Measurements from ENCODE around the gene MAN2C1. TPM values are rescaled to one million over a fixed set of nuclear protein-coding genes. Genes with fewer than 3 reads are reported as not detected.

Gene MAN2C1
- total RNA-seq, 1 donor from 2014 or later = 80.8 TPM

DNA sequence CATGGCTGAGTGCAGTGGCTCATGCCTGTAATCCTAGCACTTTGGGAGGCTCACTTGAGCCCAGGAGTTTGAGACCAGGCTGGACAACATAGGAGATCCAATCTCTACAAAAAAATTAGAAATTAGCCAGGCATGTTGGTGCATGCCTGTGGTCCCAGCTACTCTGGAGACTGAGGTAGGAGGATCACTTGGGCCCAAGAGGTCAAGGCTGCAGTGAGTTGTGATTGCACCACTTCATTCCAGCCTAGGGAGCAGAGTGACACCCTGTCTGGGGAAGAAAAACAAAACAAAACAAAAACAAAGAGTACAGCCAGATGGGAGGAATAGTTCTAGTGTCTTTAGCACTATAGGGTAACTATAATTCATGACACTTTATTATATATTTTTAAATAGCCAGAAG is 58.7 kb downstream of the MAN2C1 start:
- no peak overlapping the region for H3K9ac ChIP-seq (ENCODE audit: low read length)
- TF ChIP-seq EZH2 (IDR thresholded peaks at IDR 0.05; ENCODE audit: insufficient read depth, low read length) = no peak
- H3K27ac ChIP-seq (ENCODE audit: low read depth, low read length) = no peak overlapping the region
- no peak overlapping the region for H3K4me3 ChIP-seq (ENCODE audit: insufficient read depth, low read depth, low read length)
- H4K20me1 ChIP-seq (ENCODE audit: insufficient read depth, low read length) = no peaks in the 10 kb centered on the region
- Mint-ChIP-seq H3K4me1 (ENCODE audit: low read depth, unreplicated experiment) (peaks cover 9% of the 10 kb centered on the region), H3K4me3 (ENCODE audit: unreplicated experiment) (no peak overlapping the region), H3K27me3 (ENCODE audit: low read depth, unreplicated experiment) (peaks cover 25% of the 10 kb centered on the region), H3K9me3 (ENCODE audit: unreplicated experiment) (peaks cover 6% of the 10 kb centered on the region), H3K27ac (ENCODE audit: unreplicated experiment) (peak overlapping the region; percentile 41), H3K36me3 (ENCODE audit: low read depth, unreplicated experiment) (peaks cover 5% of the 10 kb centered on the region)
- FAIRE-seq (no peak), DNase-seq (ENCODE audit: low read depth) (no peak)
- H3K79me2 ChIP-seq (ENCODE audit: insufficient read depth, low read length) = no peaks in the 10 kb centered on the region
- no peaks in the 10 kb centered on the region for H3K36me3 ChIP-seq (ENCODE audit: insufficient read depth, low read length)
- H3K4me2 ChIP-seq (ENCODE audit: low read length) = no peak overlapping the region
- no peaks in the 10 kb centered on the region for H3K9me3 ChIP-seq (ENCODE audit: insufficient read depth, low read depth, low read length)
- no peaks in the 10 kb centered on the region for H3K4me1 ChIP-seq (ENCODE audit: insufficient read depth, low read length)
- no peak overlapping the region for H2AFZ ChIP-seq (ENCODE audit: low read depth, low read length)
- peaks cover 31% of the 10 kb centered on the region for H3K27me3 ChIP-seq (ENCODE audit: insufficient read depth, low read length)

DNA sequence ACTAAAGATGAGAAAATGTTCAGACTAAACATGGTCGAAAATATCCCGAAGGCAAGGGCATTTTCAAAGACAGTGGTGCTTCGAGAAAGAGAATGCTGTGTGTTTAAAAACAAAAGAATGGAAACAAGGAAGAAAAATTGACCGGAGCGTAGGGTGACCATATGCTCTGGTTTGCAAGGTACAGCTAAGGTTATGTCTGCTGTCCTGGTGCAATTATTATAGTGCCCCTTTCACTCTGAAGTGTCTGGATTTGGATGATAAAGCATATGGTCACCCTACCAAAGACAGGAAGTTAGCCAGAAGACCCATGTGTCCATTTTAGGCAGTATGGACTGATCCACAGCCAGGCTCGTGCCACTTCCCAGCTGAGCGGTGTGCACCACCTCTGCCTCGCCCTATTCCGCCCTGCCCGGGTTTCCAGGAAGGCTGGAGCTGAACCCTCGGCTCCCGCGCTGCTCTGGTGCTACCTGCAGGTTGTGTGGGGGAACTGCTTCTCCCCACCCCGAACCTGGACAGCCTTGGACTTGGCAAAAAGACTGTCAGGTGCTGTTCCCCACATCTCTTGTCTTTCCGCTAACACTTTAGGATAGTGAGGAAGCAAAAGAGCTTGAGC is 60.5 kb downstream of the MAN2C1 start:
- no peak for DNase-seq (ENCODE audit: low read depth)
- Histone ChIP-seq H3K9me3 (ENCODE audit: insufficient read depth, low read depth, low read length) (no peaks in the 10 kb centered on the region), H3K36me3 (ENCODE audit: insufficient read depth, low read length) (no peaks in the 10 kb centered on the region), H4K20me1 (ENCODE audit: insufficient read depth, low read length) (no peaks in the 10 kb centered on the region), H3K4me2 (ENCODE audit: low read length) (no peak overlapping the region), H2AFZ (ENCODE audit: low read depth, low read length) (no peak overlapping the region), H3K27ac (ENCODE audit: low read depth, low read length) (no peak overlapping the region), H3K4me3 (ENCODE audit: insufficient read depth, low read depth, low read length) (no peak overlapping the region), H3K4me1 (ENCODE audit: insufficient read depth, low read length) (no peaks in the 10 kb centered on the region), H3K27me3 (ENCODE audit: insufficient read depth, low read length) (peaks cover 33% of the 10 kb centered on the region), H3K79me2 (ENCODE audit: insufficient read depth, low read length) (no peaks in the 10 kb centered on the region), H3K9ac (ENCODE audit: low read length) (no peak overlapping the region)
- Mint-ChIP-seq H3K4me3 (ENCODE audit: unreplicated experiment) (no peak overlapping the region), H3K36me3 (ENCODE audit: low read depth, unreplicated experiment) (peaks cover 5% of the 10 kb centered on the region), H3K9me3 (ENCODE audit: unreplicated experiment) (peaks cover 6% of the 10 kb centered on the region), H3K4me1 (ENCODE audit: low read depth, unreplicated experiment) (peaks cover 9% of the 10 kb centered on the region), H3K27me3 (ENCODE audit: low read depth, unreplicated experiment) (peaks cover 20% of the 10 kb centered on the region), H3K27ac (ENCODE audit: unreplicated experiment) (no peak overlapping the region)
- no peak for TF ChIP-seq EZH2 (IDR thresholded peaks at IDR 0.05; ENCODE audit: insufficient read depth, low read length)
- TF ChIP-seq, protein P1, sequence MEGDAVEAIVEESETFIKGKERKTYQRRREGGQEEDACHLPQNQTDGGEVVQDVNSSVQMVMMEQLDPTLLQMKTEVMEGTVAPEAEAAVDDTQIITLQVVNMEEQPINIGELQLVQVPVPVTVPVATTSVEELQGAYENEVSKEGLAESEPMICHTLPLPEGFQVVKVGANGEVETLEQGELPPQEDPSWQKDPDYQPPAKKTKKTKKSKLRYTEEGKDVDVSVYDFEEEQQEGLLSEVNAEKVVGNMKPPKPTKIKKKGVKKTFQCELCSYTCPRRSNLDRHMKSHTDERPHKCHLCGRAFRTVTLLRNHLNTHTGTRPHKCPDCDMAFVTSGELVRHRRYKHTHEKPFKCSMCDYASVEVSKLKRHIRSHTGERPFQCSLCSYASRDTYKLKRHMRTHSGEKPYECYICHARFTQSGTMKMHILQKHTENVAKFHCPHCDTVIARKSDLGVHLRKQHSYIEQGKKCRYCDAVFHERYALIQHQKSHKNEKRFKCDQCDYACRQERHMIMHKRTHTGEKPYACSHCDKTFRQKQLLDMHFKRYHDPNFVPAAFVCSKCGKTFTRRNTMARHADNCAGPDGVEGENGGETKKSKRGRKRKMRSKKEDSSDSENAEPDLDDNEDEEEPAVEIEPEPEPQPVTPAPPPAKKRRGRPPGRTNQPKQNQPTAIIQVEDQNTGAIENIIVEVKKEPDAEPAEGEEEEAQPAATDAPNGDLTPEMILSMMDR (IDR thresholded peaks at IDR 0.05; ENCODE audit: insufficient read depth, low read depth, low read length) = peak; percentile 32
- no peak for FAIRE-seq

DNA sequence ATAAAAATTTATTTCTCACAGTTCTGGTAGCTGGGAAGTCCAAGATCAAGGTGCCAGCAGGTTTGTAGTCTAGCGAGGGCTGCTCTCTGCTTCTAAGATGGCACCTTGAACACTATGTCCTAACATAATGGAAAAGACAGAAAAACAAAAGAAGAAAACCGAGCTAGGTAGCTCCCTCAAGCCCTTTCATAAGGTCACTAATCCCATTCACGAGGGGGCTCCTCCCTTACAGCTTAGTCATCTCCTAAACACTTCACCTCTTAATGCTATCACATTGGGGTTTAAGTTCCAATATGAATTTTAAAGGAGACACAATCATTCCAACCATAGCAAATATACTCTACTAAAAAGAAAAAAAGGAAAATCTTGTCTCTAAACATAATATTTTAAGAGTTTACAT is 62.2 kb downstream of the MAN2C1 start:
- Histone ChIP-seq H3K4me3 (ENCODE audit: insufficient read depth, low read depth, low read length) (no peak overlapping the region), H3K27me3 (ENCODE audit: insufficient read depth, low read length) (peaks cover 32% of the 10 kb centered on the region), H3K4me1 (ENCODE audit: insufficient read depth, low read length) (no peaks in the 10 kb centered on the region), H2AFZ (ENCODE audit: low read depth, low read length) (no peak overlapping the region), H3K79me2 (ENCODE audit: insufficient read depth, low read length) (no peaks in the 10 kb centered on the region), H3K4me2 (ENCODE audit: low read length) (no peak overlapping the region), H3K9me3 (ENCODE audit: insufficient read depth, low read depth, low read length) (no peaks in the 10 kb centered on the region), H3K27ac (ENCODE audit: low read depth, low read length) (no peak overlapping the region), H3K36me3 (ENCODE audit: insufficient read depth, low read length) (no peaks in the 10 kb centered on the region), H4K20me1 (ENCODE audit: insufficient read depth, low read length) (no peaks in the 10 kb centered on the region), H3K9ac (ENCODE audit: low read length) (no peak overlapping the region)
- Mint-ChIP-seq H3K4me1 (ENCODE audit: low read depth, unreplicated experiment) (peaks cover 6% of the 10 kb centered on the region), H3K9me3 (ENCODE audit: unreplicated experiment) (no peaks in the 10 kb centered on the region), H3K27me3 (ENCODE audit: low read depth, unreplicated experiment) (peaks cover 18% of the 10 kb centered on the region), H3K27ac (ENCODE audit: unreplicated experiment) (no peak overlapping the region), H3K4me3 (ENCODE audit: unreplicated experiment) (no peak overlapping the region), H3K36me3 (ENCODE audit: low read depth, unreplicated experiment) (no peaks in the 10 kb centered on the region)
- TF ChIP-seq EZH2 (IDR thresholded peaks at IDR 0.05; ENCODE audit: insufficient read depth, low read length) = no peak
- TF ChIP-seq, protein P1 (IDR thresholded peaks at IDR 0.05; ENCODE audit: insufficient read depth, low read depth, low read length) = no peak
- DNase-seq (ENCODE audit: low read depth) (no peak), FAIRE-seq (no peak)

Small RNA genes within 50 kb of the gene (microRNA-seq; reads per million reads assigned to microRNA genes)
- not detected for gene MIR631

Other genes with a start within 250 kb of the MAN2C1 start
- gene C15orf39, start 166.7 kb downstream of the MAN2C1 start, total RNA-seq = 21.6 and 21.8 TPM in 2 replicates
- not detected in 2 replicates for gene GOLGA6C, start 110.3 kb downstream of the MAN2C1 start, total RNA-seq
- not detected in 2 replicates for gene GOLGA6D, start 85.8 kb downstream of the MAN2C1 start, total RNA-seq
- 61.0 and 64.1 TPM in 2 replicates for gene COMMD4, start 32.5 kb downstream of the MAN2C1 start, total RNA-seq
- gene NEIL1, start 21.6 kb downstream of the MAN2C1 start, total RNA-seq = 4.9 and 5.1 TPM in 2 replicates
- gene SIN3A, start 83.1 kb upstream of the MAN2C1 start, total RNA-seq = 49.9 and 54.0 TPM in 2 replicates
- gene PTPN9, start 210.7 kb upstream of the MAN2C1 start, total RNA-seq = 34.7 and 37.5 TPM in 2 replicates